HCT116 (cell line): ENCODE results near the gene WWOX. TPM values are rescaled to one million over a fixed set of nuclear protein-coding genes. Genes with fewer than 3 reads are reported as not detected.
"Not testable (repeated sequence)": the region's sequence is repeated elsewhere in the genome, so short reads cannot be mapped to it uniquely, and the experiment has no call there.

Experiments
- ATAC-seq: fragments of 200-7000 bp; cut with Tn5 transposase; 2 replicates; pipeline ENCODE4 v1.9.1; 2020; ENCODE audit warnings: mild to moderate bottlenecking, moderate library complexity
- BruUV-seq: library from RNA; stranded (reverse); fragments of 400-500 nt; replicated peaks from 2 replicates; lab custom pipeline; 2021; lab: Mats Ljungman, UMichigan
- CTCF ChIA-PET: fragments of 300-600 bp; sonication (Branson Sonifier 250); formaldehyde crosslinking; loops from one replicate; lab custom pipeline; 2021; ENCODE audit warnings: antibody characterized with exemption; lab: Charles Lee
- POLR2A ChIA-PET: fragments of 300-600, 350-600 bp; sonication (Branson Sonifier 250); formaldehyde crosslinking; loops from one replicate; lab custom pipeline; 2021; ENCODE audit warnings: antibody characterized with exemption; lab: Charles Lee
- RAD21 ChIA-PET, 2 experiments: fragments of 300-600 bp; sonication (Branson Sonifier 250); formaldehyde crosslinking; loops; one replicate each; lab custom pipeline; 2023; ENCODE audit warnings: low total read pairs in 2 of 2; ENCODE audit not compliant: uncharacterized antibody in 2 of 2, unreplicated experiment in 2 of 2, low non-redundant PET in 1 of 2; lab: Charles Lee
- DNase-seq: peaks from one replicate; pipeline ENCODE4 v3.0.0-alpha.2; 2010; ENCODE audit warnings: low read depth, low spot score
- H2AFZ ChIP-seq: fragments of 200-600 bp; shearing (Covaris generic), sonication (generic); 2 replicates; pipeline ENCODE4 v1.6.1; 2017; ENCODE audit warnings: low read depth, mixed run types, mixed read lengths, antibody characterized with exemption, low read length; ENCODE audit not compliant: poor library complexity, severe bottlenecking
- H3K27ac ChIP-seq: 2 replicates; pipeline ENCODE4 v1.5.1; 2012; ENCODE audit warnings: low read depth, low read length
- H3K27me3 ChIP-seq: fragments of 200-600 bp; sonication (generic); 2 replicates; pipeline ENCODE4 v1.6.1; 2016; ENCODE audit warnings: mixed run types, low read length, mixed read lengths; ENCODE audit not compliant: insufficient read depth
- H3K36me3 ChIP-seq, 2 experiments: fragments of 200-500 bp in 1 of 2; fragments of 200-600 bp in 1 of 2; sonication (Bioruptor generic) in 1 of 2; sonication (generic) in 1 of 2; 2 replicates each; pipeline versions ENCODE4 v1.5.1 to v1.6.1; 2014 to 2016; ENCODE audit warnings: low read length in 2 of 2, inconsistent platforms in 1 of 2, mixed read lengths in 1 of 2, mixed run types in 1 of 2; ENCODE audit not compliant: insufficient read depth in 2 of 2, control insufficient read depth in 1 of 2
- H3K4me1 ChIP-seq, 2 experiments: fragments of 200-600 bp in 1 of 2; sonication (generic) in 1 of 2; 2 replicates each; pipeline versions ENCODE4 v1.5.1 to v1.6.1; 2012 to 2017; ENCODE audit warnings: low read length in 2 of 2, inconsistent platforms in 1 of 2, mild to moderate bottlenecking in 1 of 2, mixed read lengths in 1 of 2, mixed run types in 1 of 2, moderate library complexity in 1 of 2; ENCODE audit not compliant: insufficient read depth in 2 of 2, control insufficient read depth in 1 of 2
- H3K4me2 ChIP-seq: fragments of 200-600 bp; sonication (generic); 2 replicates; pipeline ENCODE4 v1.6.1; 2017; ENCODE audit warnings: mixed run types, low read length, mixed read lengths
- H3K4me3 ChIP-seq, 2 experiments: fragments of 200-600 bp in 1 of 2; sonication (generic) in 1 of 2; replicated peaks in 1 of 2; 2 replicates each; pipeline ENCODE4 v1.5.1; 2011 to 2016; ENCODE audit warnings: low read length in 2 of 2, control low read depth in 1 of 2, low read depth in 1 of 2, mild to moderate bottlenecking in 1 of 2, mixed read lengths in 1 of 2, mixed run types in 1 of 2
- H3K79me2 ChIP-seq: fragments of 200-600 bp; sonication (generic); 2 replicates; pipeline ENCODE4 v1.6.1; 2017; ENCODE audit warnings: mild to moderate bottlenecking, mixed run types, low read length, moderate library complexity, mixed read lengths; ENCODE audit not compliant: insufficient read depth
- H3K9ac ChIP-seq: fragments of 200-600 bp; sonication (generic); 2 replicates; pipeline ENCODE4 v1.6.1; 2016; ENCODE audit warnings: low read length, mixed read lengths
- H3K9me2 ChIP-seq: fragments of 200-600 bp; sonication (generic), shearing (Covaris generic); 2 replicates; pipeline ENCODE4 v1.6.1; 2017; ENCODE audit warnings: mixed run types, mild to moderate bottlenecking, moderate library complexity; ENCODE audit not compliant: insufficient read depth
- H3K9me3 ChIP-seq, 2 experiments: fragments of 200-500 bp in 1 of 2; fragments of 200-600 bp in 1 of 2; sonication (Bioruptor generic) in 1 of 2; sonication (generic) in 1 of 2; 2 replicates each; pipeline ENCODE4 v1.6.1; 2014 to 2017; ENCODE audit warnings: low read length in 2 of 2, mixed read lengths in 2 of 2, inconsistent platforms in 1 of 2, low read depth in 1 of 2, mild to moderate bottlenecking in 1 of 2, mixed run types in 1 of 2, moderate library complexity in 1 of 2; ENCODE audit not compliant: control insufficient read depth in 1 of 2, insufficient read depth in 1 of 2
- H4K20me1 ChIP-seq: fragments of 200-600 bp; sonication (generic), shearing (Covaris generic); 2 replicates; pipeline ENCODE4 v1.6.1; 2017; ENCODE audit warnings: mixed run types, mild to moderate bottlenecking, moderate library complexity; ENCODE audit not compliant: insufficient read depth
- EGR1 ChIP-seq: IDR thresholded peaks from 2 replicates; pipeline ENCODE4 v1.6.1; 2012; ENCODE audit warnings: low read depth
- ELF1 ChIP-seq: IDR thresholded peaks from 2 replicates; pipeline ENCODE4 v1.6.1; 2012; ENCODE audit warnings: low read depth, borderline replicate concordance
- EZH2 ChIP-seq: fragments of 200-600 bp; sonication (generic); IDR thresholded peaks from 2 replicates; pipeline ENCODE4 v1.6.1; 2017; ENCODE audit warnings: antibody characterized with exemption, mixed run types
- POLR2A ChIP-seq: IDR thresholded peaks from 2 replicates; pipeline ENCODE4 v1.7.0; 2011; ENCODE audit warnings: borderline replicate concordance; ENCODE audit not compliant: insufficient read depth, insufficient read length; ENCODE audit errors: extremely low read depth
- RAD21 ChIP-seq: IDR thresholded peaks from 2 replicates; pipeline ENCODE4 v1.6.1; 2012; ENCODE audit warnings: low read depth, mild to moderate bottlenecking
- SIN3A ChIP-seq: IDR thresholded peaks from 2 replicates; pipeline ENCODE4 v1.6.1; 2012; ENCODE audit warnings: low read depth
- SRF ChIP-seq: IDR thresholded peaks from 2 replicates; pipeline ENCODE4 v1.6.1; 2012; ENCODE audit warnings: low read depth
- ZFX ChIP-seq: fragments of 450-650 bp; IDR thresholded peaks from 2 replicates; pipeline ENCODE4 v1.6.1; 2017
- intact Hi-C: fragments of 100-400 bp; cut with micrococcal nuclease; formaldehyde crosslinking; loops from 2 replicates; pipeline ENCODE4 v1.10.0; 2022
- total RNA-seq: library from RNA; stranded (reverse); gene quantifications from one replicate; pipeline ENCODE4 v1.2.1, GENCODE V29; 2021; ENCODE audit not compliant: unreplicated experiment
- TF ChIP-seq, protein P1 (sequence below): IDR thresholded peaks from 2 replicates; pipeline ENCODE4 v1.6.1; 2012
- TF ChIP-seq, protein P2 (sequence below): IDR thresholded peaks from 2 replicates; pipeline ENCODE4 v1.6.1; 2011; ENCODE audit warnings: mild to moderate bottlenecking, low read length, moderate library complexity; ENCODE audit not compliant: insufficient replicate concordance; ENCODE audit errors: extremely low read depth
- TF ChIP-seq, protein P3 (sequence below): IDR thresholded peaks from 2 replicates; pipeline ENCODE4 v1.6.1; 2012; ENCODE audit warnings: low read depth

The WWOX gene
- total RNA-seq, 1 experiment from 2014 or later = 13.7 TPM

DNA sequence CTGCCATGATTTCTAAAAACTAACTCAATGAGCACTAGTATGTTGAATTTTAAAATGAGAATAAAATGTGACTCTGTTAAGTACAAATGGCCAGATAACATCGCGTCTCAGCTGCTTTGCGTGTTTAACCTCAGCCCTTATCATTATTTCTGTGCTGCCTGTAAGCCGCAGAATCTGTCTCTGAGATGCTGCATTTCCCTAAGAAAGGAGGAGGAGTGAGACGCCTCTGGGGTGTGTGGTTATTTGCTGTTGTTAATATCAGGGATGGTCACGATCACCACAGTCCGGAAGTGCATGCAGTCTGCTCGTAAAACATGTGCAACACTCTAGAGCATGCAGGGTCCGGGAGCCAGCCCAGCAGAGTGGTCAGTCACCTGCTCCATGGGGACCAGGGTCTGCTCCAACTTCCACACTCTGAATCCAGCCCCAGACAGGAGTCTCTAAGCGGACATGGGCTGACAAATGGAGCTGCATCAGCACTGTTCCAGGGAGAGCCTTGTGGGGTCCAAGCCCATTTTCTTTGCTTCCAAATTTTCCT, 1158.6 kb downstream of the WWOX start:
- no TSS peak for BruUV-seq

DNA sequence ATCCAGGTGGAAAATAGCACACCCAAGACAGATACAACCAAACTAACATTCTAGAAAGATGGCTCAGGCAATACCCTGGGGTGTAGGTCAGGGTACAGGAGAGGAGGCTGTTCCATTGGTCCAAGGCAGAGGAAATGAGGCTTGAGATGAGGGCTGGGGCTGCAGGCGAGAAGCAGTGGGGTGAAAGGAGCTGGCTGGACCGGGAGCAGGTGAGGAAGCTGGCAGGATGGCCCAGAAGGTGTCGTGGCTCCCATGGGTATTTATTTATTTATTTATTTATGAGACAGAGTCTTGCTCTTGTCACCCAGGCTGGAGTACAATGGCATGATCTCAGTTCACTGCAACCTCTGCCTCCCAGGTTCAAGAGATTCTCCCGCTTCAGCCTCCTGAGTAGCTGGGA, 1161.4 kb downstream of the WWOX start:
- CTCF ChIA-PET, H3K27me3 ChIP-seq, intact Hi-C loops, H3K9me2 ChIP-seq, H3K4me3 ChIP-seq, RAD21 ChIA-PET, ATAC-seq, H2AFZ ChIP-seq, H4K20me1 ChIP-seq, H3K36me3 ChIP-seq, H3K4me1 ChIP-seq, H3K4me2 ChIP-seq, H3K27ac ChIP-seq, DNase-seq, BruUV-seq, H3K79me2 ChIP-seq, H3K9ac ChIP-seq, POLR2A ChIA-PET: not testable (repeated sequence)
- H3K9me3 ChIP-seq = peaks cover 3 to 19% of the 10 kb centered on the region in 2 experiments; a peak in 2 of 4 replicates

More for the DNA sequence above, 1158.6 kb downstream of the WWOX start:
- DNase-seq (no peak), ATAC-seq (no peak)
- peaks cover 3 to 16% of the 10 kb centered on the region in 2 experiments; a peak in 2 of 4 replicates for H3K9me3 ChIP-seq
- H3K4me2 ChIP-seq = no peak overlapping the region
- H3K9me2 ChIP-seq = no peaks in the 10 kb centered on the region
- intact Hi-C loops = no loop called here
- no peaks in the 10 kb centered on the region for H3K27me3 ChIP-seq
- no peak overlapping the region for H3K4me3 ChIP-seq
- no peaks in the 10 kb centered on the region for H3K4me1 ChIP-seq
- no peaks in the 10 kb centered on the region for H3K79me2 ChIP-seq
- H2AFZ ChIP-seq = no peak overlapping the region
- no peak overlapping the region for H3K27ac ChIP-seq
- H3K9ac ChIP-seq = no peak overlapping the region
- H3K36me3 ChIP-seq = no peaks in the 10 kb centered on the region
- ChIA-PET CTCF (no interaction called here), RAD21 (no interaction called here), POLR2A (no interaction called here)
- no peaks in the 10 kb centered on the region for H4K20me1 ChIP-seq
- TF ChIP-seq EGR1 (no peak), SRF (no peak), POLR2A (no peak), ELF1 (no peak), SIN3A (no peak), RAD21 (no peak), EZH2 (no peak), ZFX (no peak)
- TF ChIP-seq, protein P1, sequence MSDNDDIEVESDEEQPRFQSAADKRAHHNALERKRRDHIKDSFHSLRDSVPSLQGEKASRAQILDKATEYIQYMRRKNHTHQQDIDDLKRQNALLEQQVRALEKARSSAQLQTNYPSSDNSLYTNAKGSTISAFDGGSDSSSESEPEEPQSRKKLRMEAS = no peak
- TF ChIP-seq, protein P2, sequence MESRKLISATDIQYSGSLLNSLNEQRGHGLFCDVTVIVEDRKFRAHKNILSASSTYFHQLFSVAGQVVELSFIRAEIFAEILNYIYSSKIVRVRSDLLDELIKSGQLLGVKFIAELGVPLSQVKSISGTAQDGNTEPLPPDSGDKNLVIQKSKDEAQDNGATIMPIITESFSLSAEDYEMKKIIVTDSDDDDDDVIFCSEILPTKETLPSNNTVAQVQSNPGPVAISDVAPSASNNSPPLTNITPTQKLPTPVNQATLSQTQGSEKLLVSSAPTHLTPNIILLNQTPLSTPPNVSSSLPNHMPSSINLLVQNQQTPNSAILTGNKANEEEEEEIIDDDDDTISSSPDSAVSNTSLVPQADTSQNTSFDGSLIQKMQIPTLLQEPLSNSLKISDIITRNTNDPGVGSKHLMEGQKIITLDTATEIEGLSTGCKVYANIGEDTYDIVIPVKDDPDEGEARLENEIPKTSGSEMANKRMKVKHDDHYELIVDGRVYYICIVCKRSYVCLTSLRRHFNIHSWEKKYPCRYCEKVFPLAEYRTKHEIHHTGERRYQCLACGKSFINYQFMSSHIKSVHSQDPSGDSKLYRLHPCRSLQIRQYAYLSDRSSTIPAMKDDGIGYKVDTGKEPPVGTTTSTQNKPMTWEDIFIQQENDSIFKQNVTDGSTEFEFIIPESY = no peak
- TF ChIP-seq, protein P3, sequence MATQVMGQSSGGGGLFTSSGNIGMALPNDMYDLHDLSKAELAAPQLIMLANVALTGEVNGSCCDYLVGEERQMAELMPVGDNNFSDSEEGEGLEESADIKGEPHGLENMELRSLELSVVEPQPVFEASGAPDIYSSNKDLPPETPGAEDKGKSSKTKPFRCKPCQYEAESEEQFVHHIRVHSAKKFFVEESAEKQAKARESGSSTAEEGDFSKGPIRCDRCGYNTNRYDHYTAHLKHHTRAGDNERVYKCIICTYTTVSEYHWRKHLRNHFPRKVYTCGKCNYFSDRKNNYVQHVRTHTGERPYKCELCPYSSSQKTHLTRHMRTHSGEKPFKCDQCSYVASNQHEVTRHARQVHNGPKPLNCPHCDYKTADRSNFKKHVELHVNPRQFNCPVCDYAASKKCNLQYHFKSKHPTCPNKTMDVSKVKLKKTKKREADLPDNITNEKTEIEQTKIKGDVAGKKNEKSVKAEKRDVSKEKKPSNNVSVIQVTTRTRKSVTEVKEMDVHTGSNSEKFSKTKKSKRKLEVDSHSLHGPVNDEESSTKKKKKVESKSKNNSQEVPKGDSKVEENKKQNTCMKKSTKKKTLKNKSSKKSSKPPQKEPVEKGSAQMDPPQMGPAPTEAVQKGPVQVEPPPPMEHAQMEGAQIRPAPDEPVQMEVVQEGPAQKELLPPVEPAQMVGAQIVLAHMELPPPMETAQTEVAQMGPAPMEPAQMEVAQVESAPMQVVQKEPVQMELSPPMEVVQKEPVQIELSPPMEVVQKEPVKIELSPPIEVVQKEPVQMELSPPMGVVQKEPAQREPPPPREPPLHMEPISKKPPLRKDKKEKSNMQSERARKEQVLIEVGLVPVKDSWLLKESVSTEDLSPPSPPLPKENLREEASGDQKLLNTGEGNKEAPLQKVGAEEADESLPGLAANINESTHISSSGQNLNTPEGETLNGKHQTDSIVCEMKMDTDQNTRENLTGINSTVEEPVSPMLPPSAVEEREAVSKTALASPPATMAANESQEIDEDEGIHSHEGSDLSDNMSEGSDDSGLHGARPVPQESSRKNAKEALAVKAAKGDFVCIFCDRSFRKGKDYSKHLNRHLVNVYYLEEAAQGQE = no peak
- TF ChIP-seq, all 23 proteins: peak for 0
